ENCODE data around the gene MESP1.
"Not testable (repeated sequence)": the region's sequence is repeated elsewhere in the genome, so short reads cannot be mapped to it uniquely, and the experiment has no call there.

MESP1 gene

GRCh38 chr15:89750560-89751542, at the start of gene MESP1:
MESP1 (minus strand) TSS chr15:89751249; CDS start chr15:89751231, 18 bp downstream.
- peak within 1 kb of the TSS; percentile 57 for H3K4me3 ChIP-seq (ENCODE audit: low read depth, low read length)
- H3K27ac ChIP-seq (ENCODE audit: low read depth, low read length) = no peak within 1 kb of the TSS
- peaks cover 84% of the 10 kb centered on the region for H3K27me3 ChIP-seq (ENCODE audit: control insufficient read depth, insufficient read depth, low read length)
- H3K9ac ChIP-seq (ENCODE audit: low read depth, low read length) = no peak within 1 kb of the TSS
- H3K9me3 ChIP-seq (ENCODE audit: control insufficient read depth, insufficient read depth, low read length) = no peaks in the 10 kb centered on the region
- peaks cover 21% of the 10 kb centered on the region; the same call in 1 of the 2 replicates for H3K4me1 ChIP-seq (ENCODE audit: control insufficient read depth, insufficient read depth, low read length)
- H3K36me3 ChIP-seq (ENCODE audit: control insufficient read depth, insufficient read depth, low read length) = no peaks in the 10 kb centered on the region

- H3K27ac ChIP-seq (ENCODE audit: low read depth, low read length) = no peak overlapping the region
- H3K27me3 ChIP-seq (ENCODE audit: control insufficient read depth, insufficient read depth, low read length) = no peaks in the 10 kb centered on the region
- H3K9ac ChIP-seq (ENCODE audit: low read depth, low read length) = no peak overlapping the region
- H3K36me3 ChIP-seq (ENCODE audit: control insufficient read depth, insufficient read depth, low read length) = no peaks in the 10 kb centered on the region
- H3K4me3 ChIP-seq (ENCODE audit: low read depth, low read length) = no peak overlapping the region
- H3K9me3 ChIP-seq (ENCODE audit: control insufficient read depth, insufficient read depth, low read length) = no peaks in the 10 kb centered on the region
- no peaks in the 10 kb centered on the region for H3K4me1 ChIP-seq (ENCODE audit: control insufficient read depth, insufficient read depth, low read length)
Measured at GRCh38 chr15:89799918-89800498, 49.0 kb upstream of the MESP1 start.

- no peaks in the 10 kb centered on the region for H3K27me3 ChIP-seq (ENCODE audit: control insufficient read depth, insufficient read depth, low read length)
- H3K27ac ChIP-seq (ENCODE audit: low read depth, low read length) = no peak overlapping the region
- no peaks in the 10 kb centered on the region for H3K36me3 ChIP-seq (ENCODE audit: control insufficient read depth, insufficient read depth, low read length)
- H3K9me3 ChIP-seq (ENCODE audit: control insufficient read depth, insufficient read depth, low read length) = no peaks in the 10 kb centered on the region
- no peak overlapping the region for H3K4me3 ChIP-seq (ENCODE audit: low read depth, low read length)
- no peaks in the 10 kb centered on the region for H3K4me1 ChIP-seq (ENCODE audit: control insufficient read depth, insufficient read depth, low read length)
- no peak overlapping the region for H3K9ac ChIP-seq (ENCODE audit: low read depth, low read length)
Measured at GRCh38 chr15:89799011-89799911, 48.2 kb upstream of the MESP1 start.

GRCh38 chr15:89797678-89798201, 46.7 kb upstream of the MESP1 start:
- Histone ChIP-seq H3K36me3 (ENCODE audit: control insufficient read depth, insufficient read depth, low read length) (no peaks in the 10 kb centered on the region), H3K27me3 (ENCODE audit: control insufficient read depth, insufficient read depth, low read length) (no peaks in the 10 kb centered on the region), H3K4me3 (ENCODE audit: low read depth, low read length) (no peak overlapping the region), H3K9me3 (ENCODE audit: control insufficient read depth, insufficient read depth, low read length) (no peaks in the 10 kb centered on the region), H3K4me1 (ENCODE audit: control insufficient read depth, insufficient read depth, low read length) (no peaks in the 10 kb centered on the region), H3K27ac (ENCODE audit: low read depth, low read length) (no peak overlapping the region), H3K9ac (ENCODE audit: low read depth, low read length) (no peak overlapping the region)

- H3K9me3 ChIP-seq (ENCODE audit: control insufficient read depth, insufficient read depth, low read length) = no peaks in the 10 kb centered on the region
- H3K27ac ChIP-seq (ENCODE audit: low read depth, low read length) = no peak overlapping the region
- no peaks in the 10 kb centered on the region for H3K27me3 ChIP-seq (ENCODE audit: control insufficient read depth, insufficient read depth, low read length)
- no peak overlapping the region for H3K4me3 ChIP-seq (ENCODE audit: low read depth, low read length)
- H3K4me1 ChIP-seq (ENCODE audit: control insufficient read depth, insufficient read depth, low read length) = no peaks in the 10 kb centered on the region
- no peak overlapping the region for H3K9ac ChIP-seq (ENCODE audit: low read depth, low read length)
- no peaks in the 10 kb centered on the region for H3K36me3 ChIP-seq (ENCODE audit: control insufficient read depth, insufficient read depth, low read length)
Measured at GRCh38 chr15:89795996-89796395, 44.9 kb upstream of the MESP1 start.

- Histone ChIP-seq H3K4me1 (ENCODE audit: control insufficient read depth, insufficient read depth, low read length) (no peaks in the 10 kb centered on the region), H3K9ac (ENCODE audit: low read depth, low read length) (no peak overlapping the region), H3K4me3 (ENCODE audit: low read depth, low read length) (no peak overlapping the region), H3K36me3 (ENCODE audit: control insufficient read depth, insufficient read depth, low read length) (no peaks in the 10 kb centered on the region), H3K27me3 (ENCODE audit: control insufficient read depth, insufficient read depth, low read length) (no peaks in the 10 kb centered on the region), H3K9me3 (ENCODE audit: control insufficient read depth, insufficient read depth, low read length) (no peaks in the 10 kb centered on the region), H3K27ac (ENCODE audit: low read depth, low read length) (no peak overlapping the region)
Measured at GRCh38 chr15:89794627-89795241, 43.7 kb upstream of the MESP1 start.

- no peaks in the 10 kb centered on the region for H3K4me1 ChIP-seq (ENCODE audit: control insufficient read depth, insufficient read depth, low read length)
- no peaks in the 10 kb centered on the region for H3K9me3 ChIP-seq (ENCODE audit: control insufficient read depth, insufficient read depth, low read length)
- H3K9ac ChIP-seq (ENCODE audit: low read depth, low read length) = no peak overlapping the region
- H3K27ac ChIP-seq (ENCODE audit: low read depth, low read length) = no peak overlapping the region
- H3K36me3 ChIP-seq (ENCODE audit: control insufficient read depth, insufficient read depth, low read length) = no peaks in the 10 kb centered on the region
- no peak overlapping the region for H3K4me3 ChIP-seq (ENCODE audit: low read depth, low read length)
- H3K27me3 ChIP-seq (ENCODE audit: control insufficient read depth, insufficient read depth, low read length) = no peaks in the 10 kb centered on the region
Measured at GRCh38 chr15:89792106-89792805, 41.2 kb upstream of the MESP1 start.

- no peaks in the 10 kb centered on the region for H3K36me3 ChIP-seq (ENCODE audit: control insufficient read depth, insufficient read depth, low read length)
- H3K9me3 ChIP-seq (ENCODE audit: control insufficient read depth, insufficient read depth, low read length) = no peaks in the 10 kb centered on the region
- H3K9ac ChIP-seq (ENCODE audit: low read depth, low read length) = no peak overlapping the region
- H3K4me1 ChIP-seq (ENCODE audit: control insufficient read depth, insufficient read depth, low read length) = no peaks in the 10 kb centered on the region
- no peak overlapping the region for H3K27ac ChIP-seq (ENCODE audit: low read depth, low read length)
- no peaks in the 10 kb centered on the region for H3K27me3 ChIP-seq (ENCODE audit: control insufficient read depth, insufficient read depth, low read length)
- H3K4me3 ChIP-seq (ENCODE audit: low read depth, low read length) = no peak overlapping the region
Measured at GRCh38 chr15:89790661-89791060, 39.6 kb upstream of the MESP1 start.

- Histone ChIP-seq H3K36me3 (ENCODE audit: control insufficient read depth, insufficient read depth, low read length) (no peaks in the 10 kb centered on the region), H3K4me1 (ENCODE audit: control insufficient read depth, insufficient read depth, low read length) (no peaks in the 10 kb centered on the region), H3K27me3 (ENCODE audit: control insufficient read depth, insufficient read depth, low read length) (no peaks in the 10 kb centered on the region), H3K4me3 (ENCODE audit: low read depth, low read length) (no peak overlapping the region), H3K27ac (ENCODE audit: low read depth, low read length) (no peak overlapping the region), H3K9me3 (ENCODE audit: control insufficient read depth, insufficient read depth, low read length) (no peaks in the 10 kb centered on the region), H3K9ac (ENCODE audit: low read depth, low read length) (no peak overlapping the region)
Measured at GRCh38 chr15:89790206-89790605, 39.2 kb upstream of the MESP1 start.

- H3K9me3 ChIP-seq (ENCODE audit: control insufficient read depth, insufficient read depth, low read length); H3K9ac ChIP-seq (ENCODE audit: low read depth, low read length); H3K27me3 ChIP-seq (ENCODE audit: control insufficient read depth, insufficient read depth, low read length); H3K4me3 ChIP-seq (ENCODE audit: low read depth, low read length); H3K27ac ChIP-seq (ENCODE audit: low read depth, low read length); H3K36me3 ChIP-seq (ENCODE audit: control insufficient read depth, insufficient read depth, low read length): not testable (repeated sequence)
- peaks cover 10% of the 10 kb centered on the region; the same call in 1 of the 2 replicates for H3K4me1 ChIP-seq (ENCODE audit: control insufficient read depth, insufficient read depth, low read length)
Measured at GRCh38 chr15:89788585-89788984, 37.5 kb upstream of the MESP1 start.
